GM19035 (cell line): ENCODE measurements around the gene RAB40A.

Experiments used
- ATAC-seq: cut with Tn5 transposase; IDR thresholded peaks from one replicate; pipeline ENCODE4 v1.9.1; 2021; ENCODE audit not compliant: unreplicated experiment

The RAB40A gene, protein sequence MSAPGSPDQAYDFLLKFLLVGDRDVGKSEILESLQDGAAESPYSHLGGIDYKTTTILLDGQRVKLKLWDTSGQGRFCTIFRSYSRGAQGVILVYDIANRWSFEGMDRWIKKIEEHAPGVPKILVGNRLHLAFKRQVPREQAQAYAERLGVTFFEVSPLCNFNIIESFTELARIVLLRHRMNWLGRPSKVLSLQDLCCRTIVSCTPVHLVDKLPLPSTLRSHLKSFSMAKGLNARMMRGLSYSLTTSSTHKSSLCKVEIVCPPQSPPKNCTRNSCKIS

GRCh38 chrX:103519389-103519788 lies at the start of gene RAB40A:
TSS of gene RAB40A (minus strand) at chrX:103519489. CDS start at chrX:103500756, 18,733 bp downstream.
- ATAC-seq = no peak

DNA sequence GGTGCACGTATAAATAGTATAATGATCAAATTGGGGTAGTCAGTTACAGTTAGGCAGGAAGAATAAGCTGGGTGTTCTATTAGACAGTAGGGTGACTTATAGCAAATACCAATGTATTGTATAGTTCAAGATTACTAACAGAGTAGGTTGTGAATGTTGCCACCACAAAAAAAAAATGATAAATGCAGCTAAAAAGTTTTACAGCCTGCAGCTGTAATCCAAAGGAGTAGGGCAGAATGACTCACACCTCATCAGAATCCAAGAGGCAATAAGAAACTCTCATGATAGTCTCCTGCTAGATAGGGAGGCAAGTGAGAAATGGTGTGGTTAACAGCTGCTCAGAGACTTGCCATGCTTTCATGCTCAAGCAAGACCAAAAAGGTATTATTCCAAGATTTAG lies 46.5 kb upstream of the RAB40A start:
- ATAC-seq = no peak

DNA sequence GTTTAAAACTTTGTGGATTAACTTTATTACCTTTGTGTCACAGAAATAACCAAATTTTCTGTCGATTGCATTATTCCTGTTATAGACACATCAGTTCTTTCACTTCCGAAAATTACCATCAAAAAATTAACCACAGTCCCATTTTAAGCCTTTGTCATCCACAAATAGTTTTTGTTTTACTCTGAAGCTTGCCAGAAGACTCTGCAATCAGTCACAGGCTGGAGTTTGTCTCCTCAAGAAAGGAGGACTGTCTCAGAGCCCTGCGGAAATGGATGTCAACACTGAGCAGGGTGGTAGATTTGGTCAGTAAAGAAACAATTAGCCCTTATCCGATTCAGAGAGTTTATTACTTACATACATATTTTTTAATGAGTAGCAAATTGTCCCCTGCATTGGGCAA lies 45.9 kb upstream of the RAB40A start:
- no peak for ATAC-seq

GRCh38 chrX:103562801-103563200 lies 43.5 kb upstream of the RAB40A start:
- no peak for ATAC-seq

GRCh38 chrX:103560256-103560655 lies 41.0 kb upstream of the RAB40A start:
- no peak for ATAC-seq

DNA sequence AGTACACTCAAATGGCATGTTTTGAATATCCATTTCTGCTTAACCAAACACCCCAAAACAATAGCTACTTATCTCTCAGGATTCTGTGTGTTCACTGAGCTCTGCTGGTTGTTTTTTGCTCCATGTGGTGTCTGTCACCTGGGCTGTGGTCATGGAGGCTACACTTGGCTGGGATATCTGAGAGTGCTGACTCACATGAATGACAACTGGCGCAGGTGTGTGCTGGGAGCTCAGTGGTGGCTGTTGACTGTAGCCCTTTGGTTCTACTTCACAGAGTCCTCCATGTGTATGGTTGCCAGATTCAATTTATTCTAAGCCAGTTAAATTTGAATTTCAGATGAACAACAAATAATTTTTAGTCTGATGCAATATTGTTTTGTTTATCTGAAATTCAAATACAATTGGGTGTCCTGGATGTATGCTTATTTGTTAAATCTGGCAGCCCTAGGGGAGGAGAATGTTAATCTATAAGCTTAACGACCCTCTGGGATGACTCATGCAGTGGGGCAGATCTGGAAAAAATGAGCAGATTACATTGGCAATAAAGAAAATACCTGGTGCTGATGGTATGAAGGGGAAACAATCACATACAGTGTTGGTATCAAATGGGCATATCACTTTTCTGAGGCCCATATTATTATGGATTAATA lies 37.8 kb upstream of the RAB40A start:
- ATAC-seq = no peak

DNA sequence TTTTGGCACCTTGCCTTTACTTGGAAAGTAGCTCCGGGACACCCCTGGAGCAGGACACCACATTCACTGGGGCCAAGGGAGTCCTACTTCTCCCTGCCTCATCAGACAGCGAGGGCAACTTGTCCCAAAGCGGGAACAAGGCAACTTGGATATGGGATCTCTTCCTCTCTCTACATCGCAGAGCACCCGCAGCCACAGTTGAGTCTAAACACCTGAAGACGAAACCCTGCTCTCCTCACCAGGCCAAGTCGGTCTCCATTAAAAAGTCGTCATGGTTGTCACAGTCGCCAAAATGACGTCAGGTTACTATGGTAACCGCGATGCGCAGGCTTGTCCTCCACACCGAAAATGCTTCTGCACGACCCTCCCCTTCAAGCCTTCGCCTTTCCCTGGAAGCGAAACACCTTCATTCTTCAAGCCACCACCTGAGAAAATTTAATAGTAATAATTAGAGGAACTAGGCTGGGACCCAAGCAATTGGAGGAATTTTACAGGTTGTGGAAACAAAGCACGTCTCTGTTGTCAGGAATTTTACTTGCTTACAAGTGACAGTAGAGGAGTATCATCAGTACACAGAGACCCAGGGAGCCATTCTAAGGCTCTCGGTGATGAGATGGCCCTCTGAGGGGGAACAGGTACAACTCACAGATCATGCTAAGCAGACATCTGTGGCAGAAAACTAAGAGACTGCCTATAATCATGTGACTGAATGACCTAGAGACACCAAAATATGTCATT lies 35.6 kb upstream of the RAB40A start:
- peak; percentile 99 for ATAC-seq

GRCh38 chrX:103552236-103552635 lies 32.9 kb upstream of the RAB40A start:
- no peak for ATAC-seq

GRCh38 chrX:103550415-103551051 lies 31.2 kb upstream of the RAB40A start:
- ATAC-seq = no peak

DNA sequence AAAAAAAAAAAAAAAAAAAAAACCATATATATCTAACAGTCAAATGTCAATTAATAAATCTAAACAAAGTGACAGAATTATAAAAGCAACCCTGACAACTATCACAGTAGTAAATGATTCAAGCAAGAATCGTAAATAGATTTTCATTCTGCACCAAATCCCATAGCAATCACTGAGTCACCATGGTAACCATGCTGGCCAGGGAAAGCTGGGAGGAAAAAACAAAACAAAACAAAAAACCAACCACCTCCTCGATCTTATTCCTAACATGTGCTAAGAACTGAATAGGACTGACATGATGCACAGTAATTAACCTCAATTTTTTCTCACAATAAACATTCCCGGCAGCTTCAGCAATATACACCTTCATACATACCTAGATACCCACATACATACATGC lies 30.6 kb upstream of the RAB40A start:
- ATAC-seq = no peak

DNA sequence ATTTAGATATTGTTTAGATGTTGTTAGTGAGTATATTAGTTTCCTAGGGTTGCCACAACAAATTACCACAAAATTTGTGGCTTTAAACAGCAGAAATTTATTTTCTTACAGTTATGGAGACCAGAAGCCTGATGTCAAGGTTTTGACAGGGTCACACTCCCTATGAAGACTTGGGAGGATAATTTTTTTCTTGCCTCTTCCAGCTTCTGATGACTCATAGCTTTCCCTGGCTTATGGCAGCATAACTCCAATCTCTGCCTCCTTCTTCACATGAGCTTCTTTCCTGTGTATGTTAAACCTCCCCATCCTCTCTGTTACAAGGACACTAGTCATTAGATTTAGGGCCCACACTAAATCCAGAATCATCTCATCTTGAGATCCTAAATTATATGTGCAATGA lies 20.9 kb upstream of the RAB40A start:
- no peak for ATAC-seq

GRCh38 chrX:103539695-103540094 lies 20.4 kb upstream of the RAB40A start:
- ATAC-seq = no peak

- no peak for ATAC-seq
Measured at GRCh38 chrX:103538728-103539127, 19.4 kb upstream of the RAB40A start.

DNA sequence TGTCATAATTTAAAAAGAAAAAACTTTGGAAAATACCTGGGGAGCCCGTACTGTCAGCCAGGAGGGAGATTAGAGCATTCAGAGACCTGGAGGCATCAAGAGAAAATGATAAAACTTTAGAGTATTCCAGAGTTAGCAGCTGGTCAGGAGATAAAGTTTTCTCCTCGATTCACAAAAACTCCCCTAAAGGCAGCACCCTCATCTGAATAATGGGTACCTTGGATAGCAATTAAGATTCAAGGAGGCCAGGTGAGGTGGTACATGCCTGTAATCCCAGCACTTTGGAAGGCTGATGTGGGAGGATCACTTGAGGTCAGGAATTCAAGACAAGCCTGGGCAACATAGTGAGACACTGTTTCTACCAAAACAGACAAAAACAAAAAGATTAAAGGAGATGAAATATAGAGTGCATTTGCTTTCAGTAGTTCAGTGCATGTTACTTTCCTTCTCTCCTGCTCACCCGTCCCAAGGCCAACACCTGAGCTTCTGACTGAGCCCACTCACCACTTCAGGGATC lies 18.6 kb upstream of the RAB40A start:
- ATAC-seq = no peak

DNA sequence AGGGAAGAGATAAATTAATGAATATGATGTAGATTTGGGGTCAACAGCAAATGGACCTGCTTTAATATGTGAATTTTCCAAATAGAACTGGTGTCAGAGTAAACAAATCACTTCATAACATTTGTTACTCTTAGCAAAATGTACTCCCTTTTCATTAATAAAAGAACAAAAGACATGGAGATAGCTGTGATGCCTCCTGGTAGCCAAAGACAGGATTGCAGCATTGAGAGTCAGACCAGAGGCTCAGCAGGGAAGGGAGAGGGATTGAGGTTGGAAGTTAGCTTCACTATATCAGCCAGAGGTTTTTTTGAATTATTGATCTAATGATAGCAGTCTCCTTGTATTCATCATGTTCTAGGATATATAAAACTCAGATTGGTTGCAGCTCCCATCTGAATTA lies 17.4 kb upstream of the RAB40A start:
- no peak for ATAC-seq

DNA sequence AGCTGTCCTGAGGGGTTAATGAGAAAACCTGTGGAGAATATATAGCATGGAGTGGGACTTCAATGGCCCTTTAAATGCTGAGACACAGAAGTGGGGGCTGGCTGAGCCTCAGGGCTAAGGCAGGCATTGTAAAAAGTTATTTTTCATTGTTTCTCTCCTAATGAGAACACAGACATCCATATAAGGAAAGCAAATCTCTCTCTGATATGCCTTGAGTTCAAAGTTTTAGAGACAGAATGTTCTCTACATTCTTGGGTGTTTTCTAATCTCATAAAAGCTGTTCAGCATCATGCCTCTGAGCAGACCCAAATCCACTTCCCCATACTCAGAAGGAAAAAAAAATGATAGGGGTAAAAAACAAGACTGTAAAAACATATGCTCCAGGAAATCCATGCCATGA lies 16.8 kb upstream of the RAB40A start:
- ATAC-seq = no peak

GRCh38 chrX:103535206-103535605 lies 15.9 kb upstream of the RAB40A start:
- ATAC-seq = no peak

DNA sequence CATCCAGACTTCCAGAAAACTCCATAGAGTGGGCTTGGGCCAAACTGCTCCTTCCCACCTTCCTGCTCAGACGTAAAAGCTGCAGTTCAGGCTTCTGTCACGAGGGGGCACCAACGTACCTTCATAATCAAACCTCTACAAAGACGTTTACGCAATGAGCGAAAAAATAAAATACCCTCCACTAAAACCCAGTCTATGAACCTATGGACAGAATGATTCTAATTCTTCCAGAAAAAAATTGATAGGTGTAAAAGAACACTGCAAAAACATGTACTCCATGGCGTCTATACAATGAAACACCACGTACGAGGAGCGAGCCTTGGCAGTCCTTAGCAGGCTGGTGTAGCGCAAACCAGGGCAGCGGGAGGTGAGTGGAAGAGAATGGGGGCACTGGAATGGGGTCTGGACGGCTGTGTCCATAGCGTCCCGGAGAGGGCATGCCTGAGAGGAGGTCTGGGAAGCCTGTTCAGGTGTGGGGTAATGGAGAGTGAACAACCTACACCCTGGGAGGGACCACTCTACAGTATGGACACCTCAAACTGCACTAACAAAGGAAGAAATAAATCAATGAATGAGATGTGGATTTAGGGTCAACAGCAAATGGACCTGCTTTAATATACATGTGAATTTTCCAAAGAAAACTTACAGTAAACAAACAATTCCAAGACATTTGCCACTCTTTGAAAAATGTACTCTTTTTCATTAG lies 14.4 kb upstream of the RAB40A start:
- no peak for ATAC-seq

DNA sequence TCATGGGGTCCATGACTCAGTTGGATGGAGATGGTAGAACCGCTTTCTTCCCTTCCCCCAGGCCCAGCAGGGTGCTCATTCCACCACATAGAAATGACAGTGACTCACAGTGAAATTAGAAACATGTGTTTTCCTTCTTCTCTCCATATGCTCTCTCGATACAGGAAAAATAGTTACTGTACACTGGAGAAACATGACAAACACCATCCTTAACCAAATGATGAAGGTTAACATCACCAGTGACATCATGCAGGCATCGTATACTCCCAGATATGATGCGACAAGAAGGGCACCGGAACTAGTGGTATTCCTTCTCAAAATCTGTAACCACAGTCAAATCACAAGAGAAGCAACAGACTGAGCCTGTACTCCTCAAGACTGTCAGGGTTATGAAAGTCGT lies 11.7 kb upstream of the RAB40A start:
- no peak for ATAC-seq

DNA sequence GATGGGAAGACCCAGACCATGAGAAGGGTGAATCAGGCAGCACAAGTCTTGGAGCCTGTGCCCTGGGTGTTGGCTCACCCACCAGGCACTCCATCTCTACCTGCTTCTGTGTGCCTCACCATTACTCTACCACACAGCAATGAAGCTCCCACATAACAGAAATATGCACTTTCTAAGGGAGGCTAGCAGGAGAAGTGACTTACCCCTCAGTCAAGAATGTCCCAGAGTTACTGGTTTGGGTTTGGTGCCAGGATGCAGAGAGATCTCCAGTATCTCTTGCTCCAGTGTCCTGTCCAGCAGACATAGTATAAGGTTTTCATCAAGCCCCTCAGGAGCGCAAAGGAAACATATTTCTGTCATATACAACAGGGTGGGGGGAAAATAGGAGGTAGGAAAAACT lies 11.3 kb upstream of the RAB40A start:
- no peak for ATAC-seq

- no peak for ATAC-seq
Measured at GRCh38 chrX:103529550-103529949, 10.3 kb upstream of the RAB40A start.
